Muscle of leg (tissue), 11 donors: Measurements from ENCODE around the gene SEC16A. TPM values are rescaled to one million over a fixed set of nuclear protein-coding genes. Genes with fewer than 3 reads are reported as not detected.

ENCODE experiments used
- DNase-seq: peaks from one replicate; pipeline ENCODE4 v3.0.0; 2013
- H3K27ac ChIP-seq: one replicate; pipeline ENCODE4 v1.5.1; 2013; ENCODE audit warnings: mild to moderate bottlenecking, low read length, control low read depth
- H3K27me3 ChIP-seq: one replicate; pipeline ENCODE4 v1.6.1; 2013; ENCODE audit warnings: low read length; ENCODE audit not compliant: control insufficient read depth, insufficient read depth
- H3K36me3 ChIP-seq: one replicate; pipeline ENCODE4 v1.6.1; 2013; ENCODE audit warnings: low read length; ENCODE audit not compliant: control insufficient read depth, insufficient read depth
- H3K4me1 ChIP-seq: one replicate; pipeline ENCODE4 v1.6.1; 2013; ENCODE audit warnings: low read length; ENCODE audit not compliant: control insufficient read depth, insufficient read depth
- H3K4me3 ChIP-seq: one replicate; pipeline ENCODE4 v1.5.1; 2013; ENCODE audit warnings: low read length, control low read depth
- H3K9me3 ChIP-seq: replicated peaks from 2 replicates; pipeline ENCODE4 v1.6.1; 2013; ENCODE audit warnings: low read depth, low read length; ENCODE audit not compliant: control insufficient read depth
- WGBS: methylation state at CpG from one replicate; pipeline ENCODE4 v1.1.5; 2013; ENCODE audit warnings: missing lambda C conversion rate; ENCODE audit not compliant: insufficient coverage; 5-methylcytosine and 5-hydroxymethylcytosine counted together
- polyA plus RNA-seq, 8 donors: library from polyadenylated mRNA; unstranded; fragments of 120-200 nt; gene quantifications; one replicate each; pipeline versions ENCODE4 v1.2.1 to v1.2.3, GENCODE V29; 2013; ENCODE audit warnings: inconsistent platforms in 1 of 8, low replicate concordance in 1 of 8; ENCODE audit not compliant: insufficient read length in 8 of 8, insufficient read depth in 1 of 8
- total RNA-seq: library from RNA; stranded (reverse); fragments of 120-200 nt; gene quantifications from one replicate; pipeline ENCODE4 v1.2.4, GENCODE V29; 2013

Gene SEC16A
- total and polyA plus RNA-seq, 9 donors, result 17.9 to 52.7 (median 37.0) TPM

- DNase-seq, result no peak
- peak overlapping the region; percentile 89 for H3K27ac ChIP-seq
- no peak overlapping the region for H3K4me3 ChIP-seq
- H3K9me3 ChIP-seq, result no peaks in the 10 kb centered on the region
- H3K27me3 ChIP-seq, result no peaks in the 10 kb centered on the region
- 84% methylated on average over 28 of the region's 28 CpGs for WGBS
- H3K36me3 ChIP-seq, result peaks cover 97% of the 10 kb centered on the region
- peaks cover 17% of the 10 kb centered on the region for H3K4me1 ChIP-seq
Observed at GRCh38 chr9:136511144-136511669, 28.4 kb upstream of the SEC16A start.

GRCh38 chr9:136510561-136510960 lies 27.7 kb upstream of the SEC16A start:
- Histone ChIP-seq H3K36me3 (peaks cover 96% of the 10 kb centered on the region), H3K4me3 (no peak overlapping the region), H3K27ac (peak overlapping the region; percentile 51), H3K27me3 (no peaks in the 10 kb centered on the region), H3K9me3 (no peaks in the 10 kb centered on the region), H3K4me1 (peaks cover 17% of the 10 kb centered on the region)
- WGBS, result 87% methylated on average over 26 of the region's 26 CpGs
- DNase-seq, result no peak

GRCh38 chr9:136509549-136509948 lies 26.7 kb upstream of the SEC16A start:
- WGBS, result 89% methylated on average over 27 of the region's 27 CpGs
- no peak for DNase-seq
- H3K27me3 ChIP-seq, result no peaks in the 10 kb centered on the region
- H3K27ac ChIP-seq, result no peak overlapping the region
- peaks cover 17% of the 10 kb centered on the region for H3K4me1 ChIP-seq
- no peaks in the 10 kb centered on the region for H3K9me3 ChIP-seq
- peaks cover 96% of the 10 kb centered on the region for H3K36me3 ChIP-seq
- no peak overlapping the region for H3K4me3 ChIP-seq

- Histone ChIP-seq H3K9me3 (no peaks in the 10 kb centered on the region), H3K4me1 (peaks cover 17% of the 10 kb centered on the region), H3K27ac (no peak overlapping the region), H3K4me3 (no peak overlapping the region), H3K27me3 (no peaks in the 10 kb centered on the region), H3K36me3 (peaks cover 96% of the 10 kb centered on the region)
- 87% methylated on average over 25 of the region's 37 CpGs for WGBS
- no peak for DNase-seq
Observed at GRCh38 chr9:136508729-136509500, 26.1 kb upstream of the SEC16A start.

- Histone ChIP-seq H3K9me3 (no peaks in the 10 kb centered on the region), H3K27ac (no peak overlapping the region), H3K4me1 (peaks cover 17% of the 10 kb centered on the region), H3K36me3 (peaks cover 98% of the 10 kb centered on the region), H3K4me3 (no peak overlapping the region), H3K27me3 (no peaks in the 10 kb centered on the region)
- no peak for DNase-seq
- 96% methylated on average over 21 of the region's 23 CpGs for WGBS
Observed at GRCh38 chr9:136507992-136508375, 25.1 kb upstream of the SEC16A start.

- H3K27ac ChIP-seq, result no peak overlapping the region
- peaks cover 14% of the 10 kb centered on the region for H3K4me1 ChIP-seq
- no peak overlapping the region for H3K4me3 ChIP-seq
- no peaks in the 10 kb centered on the region for H3K27me3 ChIP-seq
- H3K9me3 ChIP-seq, result no peaks in the 10 kb centered on the region
- peaks cover 99% of the 10 kb centered on the region for H3K36me3 ChIP-seq
- no peak for DNase-seq
- 94% methylated on average over 22 of the region's 28 CpGs for WGBS
Observed at GRCh38 chr9:136507221-136507991, 24.6 kb upstream of the SEC16A start.

- Histone ChIP-seq H3K4me1 (peaks cover 11% of the 10 kb centered on the region), H3K27ac (no peak overlapping the region), H3K27me3 (no peaks in the 10 kb centered on the region), H3K36me3 (peaks cover 98% of the 10 kb centered on the region), H3K4me3 (no peak overlapping the region), H3K9me3 (no peaks in the 10 kb centered on the region)
- DNase-seq, result no peak
- 95% methylated on average over 30 of the region's 30 CpGs for WGBS
Observed at GRCh38 chr9:136506425-136506824, 23.6 kb upstream of the SEC16A start.

GRCh38 chr9:136505406-136506403 lies 22.9 kb upstream of the SEC16A start:
- DNase-seq, result no peak
- H3K27ac ChIP-seq, result no peak overlapping the region
- WGBS, result 89% methylated on average over 41 of the region's 51 CpGs
- peaks cover 95% of the 10 kb centered on the region for H3K36me3 ChIP-seq
- H3K9me3 ChIP-seq, result no peaks in the 10 kb centered on the region
- peaks cover 4% of the 10 kb centered on the region for H3K4me1 ChIP-seq
- H3K27me3 ChIP-seq, result no peaks in the 10 kb centered on the region
- no peak overlapping the region for H3K4me3 ChIP-seq

- no peak overlapping the region for H3K4me3 ChIP-seq
- H3K27me3 ChIP-seq, result no peaks in the 10 kb centered on the region
- 90% methylated on average over 66 of the region's 68 CpGs for WGBS
- H3K27ac ChIP-seq, result no peak overlapping the region
- DNase-seq, result no peak
- peaks cover 95% of the 10 kb centered on the region for H3K36me3 ChIP-seq
- no peaks in the 10 kb centered on the region for H3K9me3 ChIP-seq
- no peaks in the 10 kb centered on the region for H3K4me1 ChIP-seq
Observed at GRCh38 chr9:136504512-136505348, 21.9 kb upstream of the SEC16A start.
